Hepatocyte (in vitro differentiated cells): ENCODE results near the gene TMCO6. TPM values are rescaled to one million over a fixed set of nuclear protein-coding genes. Genes with fewer than 3 reads are reported as not detected.
"Not testable (repeated sequence)": the region's sequence is repeated elsewhere in the genome, so short reads cannot be mapped to it uniquely, and the experiment has no call there.

Experiments used
- DNase-seq: peaks from one replicate; pipeline ENCODE4 v3.0.0-alpha.2; 2016; ENCODE audit warnings: low spot score
- H2AFZ ChIP-seq: fragments of 200-600 bp; sonication (generic); 2 replicates; pipeline ENCODE4 v1.6.0; 2016; ENCODE audit warnings: antibody characterized with exemption, mild to moderate bottlenecking
- H3K27ac ChIP-seq: fragments of 200-600 bp; sonication (generic); 2 replicates; pipeline ENCODE4 v1.5.1; 2016; ENCODE audit warnings: mild to moderate bottlenecking
- H3K27me3 ChIP-seq: fragments of 200-600 bp; sonication (generic); 2 replicates; pipeline ENCODE4 v1.6.1; 2016
- H3K36me3 ChIP-seq: fragments of 200-600 bp; sonication (generic); replicated peaks from 2 replicates; pipeline ENCODE4 v1.5.1; 2016; ENCODE audit warnings: low read depth; ENCODE audit not compliant: insufficient read depth
- H3K4me1 ChIP-seq: fragments of 200-600 bp; sonication (generic); 2 replicates; pipeline ENCODE4 v1.5.1; 2016; ENCODE audit warnings: mild to moderate bottlenecking, moderate library complexity; ENCODE audit not compliant: insufficient read depth
- H3K4me2 ChIP-seq: fragments of 200-600 bp; sonication (generic); 2 replicates; pipeline ENCODE4 v1.6.0; 2016
- H3K4me3 ChIP-seq: fragments of 200-600 bp; sonication (generic); 2 replicates; pipeline ENCODE4 v1.5.1; 2016; ENCODE audit warnings: mild to moderate bottlenecking
- H3K79me2 ChIP-seq: fragments of 200-600 bp; sonication (generic); 2 replicates; pipeline ENCODE4 v1.6.0; 2017; ENCODE audit warnings: mild to moderate bottlenecking
- H3K9me2 ChIP-seq: fragments of 200-600 bp; sonication (generic); replicated peaks from 2 replicates; pipeline ENCODE4 v1.6.0; 2017; ENCODE audit warnings: mild to moderate bottlenecking; ENCODE audit not compliant: insufficient read depth
- H3K9me3 ChIP-seq: fragments of 200-600 bp; sonication (generic); 2 replicates; pipeline ENCODE4 v1.5.1; 2016; ENCODE audit warnings: low read depth, mild to moderate bottlenecking
- H4K20me1 ChIP-seq: fragments of 200-600 bp; sonication (generic); 2 replicates; pipeline ENCODE4 v1.6.0; 2016; ENCODE audit warnings: mild to moderate bottlenecking; ENCODE audit not compliant: insufficient read depth, poor library complexity, severe bottlenecking
- CTCF ChIP-seq: fragments of 200-600 bp; sonication (generic); IDR thresholded peaks from 2 replicates; pipeline ENCODE4 v1.5.1; 2016; ENCODE audit warnings: antibody characterized with exemption, mild to moderate bottlenecking; ENCODE audit not compliant: poor library complexity
- EZH2 ChIP-seq: fragments of 200-600 bp; sonication (generic); IDR thresholded peaks from 2 replicates; pipeline ENCODE4 v1.6.1; 2016; ENCODE audit warnings: antibody characterized with exemption, mild to moderate bottlenecking, borderline replicate concordance
- EZH2phosphoT487 ChIP-seq: fragments of 200-600 bp; sonication (generic); IDR thresholded peaks from one replicate; pipeline ENCODE4 v1.6.1; 2018; ENCODE audit warnings: antibody characterized with exemption, mild to moderate bottlenecking, low read depth, moderate library complexity; ENCODE audit not compliant: unreplicated experiment, severe bottlenecking
- WGBS: methylation state at CpG from one replicate; pipeline ENCODE4 v1.1.6; 2016; ENCODE audit warnings: low lambda C conversion rate; ENCODE audit errors: missing lambda C conversion rate; 5-methylcytosine and 5-hydroxymethylcytosine counted together
- polyA plus RNA-seq: library from polyadenylated mRNA; unstranded; fragments of >200 nt; fragmentation: Nextera tagmentation; extraction: Ambion mirVana; gene quantifications from 2 replicates; pipeline ENCODE4 v1.2.1, GENCODE V29; 2016
- total RNA-seq: library from RNA; depleted of rRNA; stranded (reverse); fragments of >200 nt; gene quantifications from 2 replicates; pipeline ENCODE4 v1.2.3, GENCODE V29; 2014

TMCO6 gene
- total and polyA plus RNA-seq, 2 experiments from 2014 or later = 13.1 to 25.8 TPM

GRCh38 chr5:140598836-140599235 is 40.4 kb upstream of the TMCO6 start:
- no peak overlapping the region for H2AFZ ChIP-seq
- WGBS = 64% methylated on average over 2 of the region's 2 CpGs
- no peaks in the 10 kb centered on the region for H4K20me1 ChIP-seq
- TF ChIP-seq EZH2phosphoT487 (no peak), CTCF (no peak), EZH2 (no peak)
- H3K9me2 ChIP-seq = no peaks in the 10 kb centered on the region
- no peaks in the 10 kb centered on the region for H3K36me3 ChIP-seq
- no peak for DNase-seq
- no peaks in the 10 kb centered on the region for H3K79me2 ChIP-seq
- no peak overlapping the region for H3K27ac ChIP-seq
- H3K4me3 ChIP-seq = no peak overlapping the region
- no peaks in the 10 kb centered on the region for H3K27me3 ChIP-seq
- no peaks in the 10 kb centered on the region for H3K4me1 ChIP-seq
- no peaks in the 10 kb centered on the region for H3K9me3 ChIP-seq
- H3K4me2 ChIP-seq = no peak overlapping the region

GRCh38 chr5:140600096-140600495 is 39.2 kb upstream of the TMCO6 start:
- no peaks in the 10 kb centered on the region for H3K36me3 ChIP-seq
- TF ChIP-seq EZH2 (no peak), CTCF (no peak)
- H3K79me2 ChIP-seq = no peaks in the 10 kb centered on the region
- no peak overlapping the region for H2AFZ ChIP-seq
- H3K9me2 ChIP-seq = no peaks in the 10 kb centered on the region
- H3K4me1 ChIP-seq = no peaks in the 10 kb centered on the region
- H3K9me3 ChIP-seq = no peaks in the 10 kb centered on the region
- DNase-seq = no peak
- H3K27ac ChIP-seq = no peak overlapping the region
- H3K27me3 ChIP-seq = no peaks in the 10 kb centered on the region
- H3K4me2 ChIP-seq = no peak overlapping the region
- no peaks in the 10 kb centered on the region for H4K20me1 ChIP-seq
- H3K4me3 ChIP-seq = no peak overlapping the region

GRCh38 chr5:140602147-140602546 is 37.1 kb upstream of the TMCO6 start:
- no peak overlapping the region for H3K4me3 ChIP-seq
- 85% methylated on average over 4 of the region's 4 CpGs for WGBS
- DNase-seq = no peak
- no peaks in the 10 kb centered on the region for H3K9me3 ChIP-seq
- H3K4me2 ChIP-seq = no peak overlapping the region
- H3K27me3 ChIP-seq = no peaks in the 10 kb centered on the region
- H3K4me1 ChIP-seq = no peaks in the 10 kb centered on the region
- H2AFZ ChIP-seq = no peak overlapping the region
- H4K20me1 ChIP-seq = no peaks in the 10 kb centered on the region
- no peaks in the 10 kb centered on the region for H3K79me2 ChIP-seq
- peak overlapping the region; percentile 31 for H3K27ac ChIP-seq
- TF ChIP-seq EZH2phosphoT487 (no peak), EZH2 (no peak), CTCF (no peak)
- H3K36me3 ChIP-seq = no peaks in the 10 kb centered on the region
- H3K9me2 ChIP-seq = no peaks in the 10 kb centered on the region

- H3K4me1 ChIP-seq, H3K4me2 ChIP-seq, H3K27me3 ChIP-seq, H3K4me3 ChIP-seq, H3K27ac ChIP-seq, H4K20me1 ChIP-seq, H3K9me2 ChIP-seq, DNase-seq, H3K9me3 ChIP-seq, H3K36me3 ChIP-seq, H2AFZ ChIP-seq, H3K79me2 ChIP-seq: not testable (repeated sequence)
- WGBS = 96% methylated on average over 4 of the region's 4 CpGs
Measured at GRCh38 chr5:140603446-140603698, 35.9 kb upstream of the TMCO6 start.
